MM.1S (cell line): ENCODE results near the gene CNTN5.
A peak's percentile ranks its signal among the peaks of the same experiment; 100 is the strongest.

Experiments
- DNase-seq: peaks from one replicate; pipeline ENCODE4 v3.0.0-alpha.2; 2015
- H2AFZ ChIP-seq: fragments of 300-600 bp; sonication (generic); 2 replicates; pipeline ENCODE4 v1.6.0; 2016; ENCODE audit warnings: antibody characterized with exemption, low read length
- H3F3A ChIP-seq: fragments of 300-600 bp; sonication (generic); 2 replicates; pipeline ENCODE4 v1.6.1; 2016; ENCODE audit warnings: mild to moderate bottlenecking, antibody characterized with exemption, low read length, moderate library complexity, mixed read lengths; ENCODE audit not compliant: insufficient read depth
- H3K27ac ChIP-seq: fragments of 300-600 bp; sonication (generic); 2 replicates; pipeline ENCODE4 v1.5.1; 2016; ENCODE audit warnings: mild to moderate bottlenecking, low read length
- H3K27me3 ChIP-seq: fragments of 300-600 bp; sonication (generic); replicated peaks from 2 replicates; pipeline ENCODE4 v1.6.0; 2016; ENCODE audit warnings: low read length; ENCODE audit not compliant: insufficient read depth
- H3K36me3 ChIP-seq: fragments of 300-600 bp; sonication (generic); replicated peaks from 2 replicates; pipeline ENCODE4 v1.6.1; 2016; ENCODE audit warnings: mild to moderate bottlenecking, low read length, mixed read lengths; ENCODE audit not compliant: insufficient read depth
- H3K4me1 ChIP-seq: fragments of 300-600 bp; sonication (generic); 2 replicates; pipeline ENCODE4 v1.6.1; 2016; ENCODE audit warnings: low read length, mixed read lengths
- H3K4me2 ChIP-seq: fragments of 300-600 bp; sonication (generic); 2 replicates; pipeline ENCODE4 v1.6.0; 2016; ENCODE audit warnings: low read depth, low read length
- H3K4me3 ChIP-seq: fragments of 300-600 bp; sonication (generic); 2 replicates; pipeline ENCODE4 v1.5.1; 2016; ENCODE audit warnings: low read length, mixed read lengths
- H3K79me2 ChIP-seq: fragments of 300-600 bp; sonication (generic); 2 replicates; pipeline ENCODE4 v1.6.1; 2016; ENCODE audit warnings: mixed run types, low read length, mixed read lengths
- H3K9ac ChIP-seq: fragments of 300-600 bp; sonication (generic); 2 replicates; pipeline ENCODE4 v1.6.1; 2016; ENCODE audit warnings: low read length, mixed read lengths
- H3K9me2 ChIP-seq: fragments of 300-600 bp; sonication (generic); replicated peaks from 2 replicates; pipeline ENCODE4 v1.6.1; 2016; ENCODE audit warnings: mild to moderate bottlenecking, low read length, mixed read lengths; ENCODE audit not compliant: insufficient read depth
- H3K9me3 ChIP-seq: fragments of 300-600 bp; sonication (generic); replicated peaks from 2 replicates; pipeline ENCODE4 v1.6.1; 2016; ENCODE audit warnings: mild to moderate bottlenecking, low read length, mixed read lengths; ENCODE audit not compliant: insufficient read depth
- H4K20me1 ChIP-seq: fragments of 300-600 bp; sonication (generic); 2 replicates; pipeline ENCODE4 v1.6.1; 2016; ENCODE audit warnings: mild to moderate bottlenecking, low read length, moderate library complexity, mixed read lengths; ENCODE audit not compliant: insufficient read depth
- EZH2 ChIP-seq: fragments of 300-600 bp; sonication (generic); optimal IDR thresholded peaks from 2 replicates; pipeline ENCODE3; 2017; ENCODE audit warnings: low read depth, mild to moderate bottlenecking, antibody characterized with exemption, low read length, mixed read lengths
- EZH2phosphoT487 ChIP-seq: fragments of 300-600 bp; sonication (generic); IDR thresholded peaks from 2 replicates; pipeline ENCODE4 v1.6.1; 2018; ENCODE audit warnings: antibody characterized with exemption, low read length
- TF ChIP-seq, protein P1 (sequence below): fragments of 300-600 bp; sonication (generic); IDR thresholded peaks from 2 replicates; pipeline ENCODE4 v1.5.1; 2016; ENCODE audit warnings: antibody characterized with exemption, low read length, mixed read lengths

Gene CNTN5

DNA sequence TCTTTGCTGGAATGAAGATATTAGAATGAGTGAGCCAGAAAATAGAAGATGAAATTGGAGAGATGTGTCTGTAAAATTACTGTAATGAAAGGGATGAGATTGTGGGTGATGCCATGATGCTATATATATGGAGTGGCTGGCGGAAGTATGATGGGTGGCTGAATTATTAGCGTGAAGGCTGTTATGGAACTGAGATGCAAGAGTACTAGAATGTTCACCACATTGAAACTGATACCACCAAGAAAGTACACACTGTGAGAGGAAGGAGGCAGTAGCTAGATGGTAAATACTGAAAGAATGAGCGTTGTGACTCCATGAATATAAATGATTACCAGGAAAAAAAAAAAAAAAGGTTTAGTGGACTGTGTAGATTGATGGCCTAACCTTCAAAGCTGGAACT lies 411.9 kb downstream of the CNTN5 start:
- Histone ChIP-seq H3K9ac (no peak overlapping the region), H3K27me3 (no peaks in the 10 kb centered on the region), H3K9me2 (no peaks in the 10 kb centered on the region), H3K9me3 (no peaks in the 10 kb centered on the region), H3K36me3 (no peaks in the 10 kb centered on the region), H4K20me1 (no peaks in the 10 kb centered on the region), H3K4me1 (peaks cover 7% of the 10 kb centered on the region; the same call in 1 of the 2 replicates), H3F3A (0 out of 2 replicates have a peak, but pooled peaks cover 2% of the 10 kb centered on the region), H3K79me2 (no peaks in the 10 kb centered on the region), H3K4me3 (no peak overlapping the region), H3K27ac (no peak overlapping the region; the same call in 1 of the 2 replicates), H2AFZ (no peak overlapping the region), H3K4me2 (peak overlapping the region; percentile 27; the same call in 1 of the 2 replicates)
- peak; percentile 70 for DNase-seq
- no peak for TF ChIP-seq EZH2phosphoT487
- TF ChIP-seq, protein P1, sequence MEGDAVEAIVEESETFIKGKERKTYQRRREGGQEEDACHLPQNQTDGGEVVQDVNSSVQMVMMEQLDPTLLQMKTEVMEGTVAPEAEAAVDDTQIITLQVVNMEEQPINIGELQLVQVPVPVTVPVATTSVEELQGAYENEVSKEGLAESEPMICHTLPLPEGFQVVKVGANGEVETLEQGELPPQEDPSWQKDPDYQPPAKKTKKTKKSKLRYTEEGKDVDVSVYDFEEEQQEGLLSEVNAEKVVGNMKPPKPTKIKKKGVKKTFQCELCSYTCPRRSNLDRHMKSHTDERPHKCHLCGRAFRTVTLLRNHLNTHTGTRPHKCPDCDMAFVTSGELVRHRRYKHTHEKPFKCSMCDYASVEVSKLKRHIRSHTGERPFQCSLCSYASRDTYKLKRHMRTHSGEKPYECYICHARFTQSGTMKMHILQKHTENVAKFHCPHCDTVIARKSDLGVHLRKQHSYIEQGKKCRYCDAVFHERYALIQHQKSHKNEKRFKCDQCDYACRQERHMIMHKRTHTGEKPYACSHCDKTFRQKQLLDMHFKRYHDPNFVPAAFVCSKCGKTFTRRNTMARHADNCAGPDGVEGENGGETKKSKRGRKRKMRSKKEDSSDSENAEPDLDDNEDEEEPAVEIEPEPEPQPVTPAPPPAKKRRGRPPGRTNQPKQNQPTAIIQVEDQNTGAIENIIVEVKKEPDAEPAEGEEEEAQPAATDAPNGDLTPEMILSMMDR = no peak
- no peak for TF ChIP-seq EZH2

DNA sequence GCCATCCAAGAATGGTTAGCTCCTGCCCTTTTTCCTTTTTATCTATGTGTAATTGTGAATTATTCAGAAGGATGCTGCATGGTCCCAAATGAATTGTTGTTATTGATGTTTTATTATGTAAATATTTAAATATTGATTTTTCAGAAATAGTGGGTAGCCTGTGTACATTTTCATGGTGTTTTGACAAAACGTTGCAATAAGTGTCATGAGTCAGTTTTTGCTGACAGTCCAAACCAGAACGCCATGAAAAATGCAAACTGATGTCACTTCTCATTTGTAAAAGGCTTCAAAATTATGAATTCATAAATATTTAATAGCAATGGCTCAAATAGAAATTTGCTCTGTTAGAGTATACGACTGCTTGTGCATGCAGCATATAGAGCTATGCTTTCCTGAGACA lies 422.5 kb downstream of the CNTN5 start:
- Histone ChIP-seq H3K4me3 (no peak overlapping the region), H4K20me1 (no peaks in the 10 kb centered on the region), H3K9me2 (no peaks in the 10 kb centered on the region), H3K4me1 (no peaks in the 10 kb centered on the region), H3K36me3 (no peaks in the 10 kb centered on the region), H3K4me2 (no peak overlapping the region), H2AFZ (no peak overlapping the region), H3K9ac (no peak overlapping the region), H3K27ac (no peak overlapping the region), H3F3A (no peaks in the 10 kb centered on the region), H3K79me2 (no peaks in the 10 kb centered on the region), H3K9me3 (no peaks in the 10 kb centered on the region), H3K27me3 (no peaks in the 10 kb centered on the region)
- DNase-seq = no peak
- no peak for TF ChIP-seq EZH2phosphoT487
- TF ChIP-seq, protein P1 = no peak
- no peak for TF ChIP-seq EZH2

DNA sequence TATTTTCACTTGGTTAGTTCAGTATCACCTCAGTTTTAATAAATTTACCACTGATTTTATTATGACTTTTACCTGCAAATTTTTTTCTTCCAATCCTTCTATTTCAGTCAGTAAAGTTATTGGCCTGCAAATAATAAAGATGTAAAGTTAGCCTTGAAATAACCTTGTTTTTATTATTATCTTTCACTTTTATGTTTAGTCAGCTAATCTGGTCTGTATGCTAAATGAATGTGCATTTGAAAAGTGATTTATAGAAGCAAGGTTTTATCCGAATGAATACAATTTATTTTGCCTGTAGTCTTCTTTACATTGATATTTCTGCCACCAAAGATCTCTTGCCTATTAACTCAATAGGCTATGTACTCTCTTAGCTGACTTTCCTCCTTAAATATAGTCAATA lies 425.7 kb downstream of the CNTN5 start:
- no peaks in the 10 kb centered on the region for H3K9me3 ChIP-seq
- no peaks in the 10 kb centered on the region for H3K9me2 ChIP-seq
- no peak overlapping the region for H3K4me2 ChIP-seq
- TF ChIP-seq EZH2phosphoT487 (no peak), EZH2 (no peak)
- TF ChIP-seq, protein P1 = no peak
- H3K27ac ChIP-seq = no peak overlapping the region
- no peak overlapping the region for H3K9ac ChIP-seq
- no peaks in the 10 kb centered on the region for H3K4me1 ChIP-seq
- no peaks in the 10 kb centered on the region for H4K20me1 ChIP-seq
- no peaks in the 10 kb centered on the region for H3K27me3 ChIP-seq
- no peak overlapping the region for H2AFZ ChIP-seq
- H3F3A ChIP-seq = no peaks in the 10 kb centered on the region
- H3K4me3 ChIP-seq = no peak overlapping the region
- no peaks in the 10 kb centered on the region for H3K36me3 ChIP-seq
- DNase-seq = no peak
- no peaks in the 10 kb centered on the region for H3K79me2 ChIP-seq
